Iris pigment epithelial cell (primary cell): ENCODE results near the gene TAMALIN.
"Not testable (repeated sequence)": the region's sequence is repeated elsewhere in the genome, so short reads cannot be mapped to it uniquely, and the experiment has no call there.

Experiments
- DNase-seq: peaks from one replicate; pipeline ENCODE4 v3.0.0-alpha.2; 2011; ENCODE audit warnings: low read depth

TAMALIN gene

DNA sequence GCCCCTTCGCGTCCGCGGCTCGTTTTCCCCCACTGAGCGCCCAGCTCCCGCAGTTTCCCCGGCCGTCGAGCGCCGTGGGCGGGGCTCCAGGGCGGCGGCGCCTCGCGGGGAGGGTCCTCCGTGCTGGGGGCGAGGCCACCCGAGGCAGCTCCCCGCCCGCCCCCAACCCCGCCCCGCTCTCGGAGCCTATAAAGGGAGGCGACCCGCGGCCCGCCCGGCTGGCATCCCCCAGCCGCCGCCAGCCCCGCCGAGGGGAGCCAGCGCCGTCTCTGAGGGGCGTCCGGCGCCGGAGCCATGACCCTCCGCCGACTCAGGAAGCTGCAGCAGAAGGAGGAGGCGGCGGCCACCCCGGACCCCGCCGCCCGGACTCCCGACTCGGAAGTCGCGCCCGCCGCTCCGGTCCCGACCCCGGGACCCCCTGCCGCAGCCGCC is at the start of gene TAMALIN:
TSS of gene TAMALIN (plus strand) at position 221 of the 432 bp plus-strand sequence. CDS start at position 295, 74 bp downstream.
- peak; percentile 36 for DNase-seq

- DNase-seq, result no peak
Observed at GRCh38 chr12:51958542-51958941, 48.2 kb upstream of the TAMALIN start.

DNA sequence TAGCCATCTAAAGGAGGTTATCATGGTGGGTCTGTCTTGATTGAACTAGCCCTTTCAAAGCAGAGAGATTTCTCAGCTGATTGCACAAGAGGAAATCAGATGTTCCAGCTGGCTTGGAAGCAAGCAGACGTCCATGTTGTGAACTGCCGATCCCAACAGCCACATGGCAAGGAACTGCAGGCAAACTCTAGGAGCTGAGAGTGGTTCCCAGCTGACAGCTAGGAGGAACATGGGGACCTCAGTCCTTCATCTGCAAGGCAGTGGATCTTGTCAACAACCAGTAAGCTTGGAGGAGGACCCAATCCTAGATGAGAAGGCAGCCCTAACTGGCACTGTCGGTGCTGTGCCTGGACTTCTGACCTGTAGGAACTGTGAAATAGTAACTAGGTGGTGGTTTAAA is 47.5 kb upstream of the TAMALIN start:
- DNase-seq, result peak; percentile 64

GRCh38 chr12:51959921-51960320 is 46.8 kb upstream of the TAMALIN start:
- no peak for DNase-seq

- DNase-seq, result no peak
Observed at GRCh38 chr12:51960488-51960887, 46.3 kb upstream of the TAMALIN start.

- no peak for DNase-seq
Observed at GRCh38 chr12:51960890-51961289, 45.9 kb upstream of the TAMALIN start.

- DNase-seq, result no peak
Observed at GRCh38 chr12:51961834-51962233, 44.9 kb upstream of the TAMALIN start.

DNA sequence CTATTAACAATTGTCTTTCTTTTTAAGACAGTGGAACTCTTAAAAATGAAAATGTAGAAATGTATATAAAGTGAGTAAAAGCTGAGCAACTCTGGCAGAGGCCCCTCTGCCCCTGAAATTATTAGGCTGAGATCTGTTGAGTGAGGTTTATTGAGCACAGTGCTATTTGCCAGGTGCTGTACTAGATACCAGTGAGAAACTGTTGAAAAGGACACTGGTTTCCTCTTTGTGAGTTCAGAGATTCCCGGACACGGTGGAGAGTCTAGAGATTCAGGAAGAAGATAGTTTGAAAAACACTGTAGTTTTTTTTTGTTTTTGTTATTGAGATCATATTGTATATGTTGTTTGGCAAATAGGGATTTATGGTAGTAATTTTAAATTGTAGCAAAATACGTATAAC is 44.0 kb upstream of the TAMALIN start:
- no peak for DNase-seq

- DNase-seq, result no peak
Observed at GRCh38 chr12:51963477-51963876, 43.3 kb upstream of the TAMALIN start.

DNA sequence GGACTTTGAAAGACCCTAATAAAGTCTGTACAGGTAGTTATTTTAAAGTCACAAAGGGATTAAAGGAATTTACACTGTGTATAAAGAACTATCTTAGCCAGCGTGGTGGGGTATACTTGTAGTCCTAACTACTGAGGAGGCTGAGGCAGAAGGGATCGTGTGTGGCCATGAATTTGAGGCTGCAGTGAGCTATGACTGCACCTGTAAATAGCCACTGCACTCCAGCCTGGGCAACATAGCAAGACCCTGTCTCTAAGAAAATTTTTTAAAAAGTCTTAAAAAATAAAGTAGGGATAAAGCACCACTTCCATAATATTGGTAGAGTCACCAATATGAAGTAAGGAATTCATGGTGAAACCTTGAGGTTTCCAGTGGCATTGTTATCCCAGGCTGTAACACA is 37.1 kb upstream of the TAMALIN start:
- DNase-seq, result no peak

DNA sequence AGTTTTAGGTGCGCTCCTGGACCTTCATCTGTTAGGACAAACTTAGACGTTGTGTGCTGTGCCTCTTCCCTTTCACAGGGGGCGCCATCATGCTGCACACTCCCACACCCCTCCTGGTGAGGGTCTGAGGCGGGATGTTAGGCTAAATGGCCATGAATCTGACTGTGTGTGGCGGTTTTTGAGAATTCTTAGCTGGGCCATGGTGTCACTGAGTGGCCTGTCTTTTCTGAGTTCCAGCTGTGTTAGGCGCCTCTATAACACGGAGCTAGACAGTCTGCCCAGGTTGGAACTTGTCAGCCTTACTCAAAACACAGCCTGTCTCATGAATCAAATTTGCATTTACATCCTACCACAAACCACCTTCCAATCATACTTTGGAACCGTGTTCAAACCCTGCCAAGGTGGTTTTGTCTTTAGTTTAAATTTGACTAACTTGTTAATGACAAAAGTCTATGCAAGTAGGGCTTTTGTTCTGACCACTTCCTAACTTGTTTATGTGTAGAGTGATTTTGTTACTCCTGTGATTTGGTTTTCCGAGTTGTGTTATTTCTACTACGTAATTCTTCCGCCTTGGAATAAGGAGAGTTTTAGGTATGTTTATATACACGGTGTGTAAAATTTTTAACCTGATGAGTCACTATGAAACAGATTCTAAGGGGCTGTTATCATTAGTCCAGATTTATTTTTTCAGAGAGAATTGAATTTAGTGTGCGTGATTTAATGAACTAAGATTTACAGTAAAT is 35.7 kb upstream of the TAMALIN start:
- DNase-seq, result peak; percentile 69

DNA sequence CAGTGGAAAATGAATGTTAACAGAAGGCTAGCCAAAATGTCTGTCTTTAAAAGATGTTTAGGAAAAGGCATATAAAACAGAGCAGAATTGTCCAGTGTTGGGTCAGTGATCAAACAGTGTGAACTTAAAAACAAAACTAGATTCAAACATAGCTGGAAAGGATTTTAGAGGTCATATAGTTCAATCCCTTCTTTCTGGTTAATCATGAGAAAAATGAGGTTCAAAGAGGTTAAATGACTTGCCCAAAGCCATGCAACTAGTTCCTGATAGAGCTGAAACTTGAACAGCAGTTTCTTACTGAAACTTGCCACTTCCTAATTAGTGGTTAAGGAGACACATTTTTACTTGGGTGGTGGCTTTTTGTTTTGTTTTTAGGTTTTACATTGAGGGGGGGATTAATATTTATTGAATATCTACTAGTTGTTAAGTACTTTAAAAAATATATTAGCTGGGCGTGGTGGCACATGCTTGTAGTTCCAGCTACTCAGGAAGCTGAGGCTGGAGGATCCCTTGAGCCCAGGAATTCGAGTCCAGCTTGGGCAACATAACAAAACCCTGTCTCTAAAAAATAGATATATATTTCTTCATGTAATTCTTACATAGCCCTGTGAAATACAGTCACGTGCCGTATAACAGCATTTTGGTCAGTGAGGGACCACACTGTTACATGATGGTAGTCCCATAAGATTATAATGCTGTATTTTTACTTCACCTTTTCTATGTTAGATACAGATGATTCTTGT is 34.9 kb upstream of the TAMALIN start:
- DNase-seq, result peak; percentile 50

DNA sequence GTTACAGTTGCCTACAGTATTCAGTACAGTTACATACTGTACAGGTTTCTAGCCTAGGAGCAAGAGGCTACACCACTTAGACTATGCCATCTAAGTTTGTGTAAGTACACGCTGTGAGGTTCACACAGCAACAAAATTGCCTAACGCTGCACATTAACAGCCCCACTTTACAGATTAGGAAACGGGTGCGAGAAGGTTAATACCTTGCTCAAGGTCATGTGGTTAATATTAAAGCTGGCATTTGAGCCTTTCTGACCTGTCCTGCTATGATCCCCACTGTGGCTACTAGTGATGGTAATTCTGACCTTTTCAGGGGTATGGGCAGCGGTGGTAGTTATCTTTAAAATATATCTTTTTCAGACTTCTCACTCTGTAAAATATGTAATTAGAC is 34.3 kb upstream of the TAMALIN start:
- DNase-seq, result no peak

GRCh38 chr12:51972849-51973273 is 33.9 kb upstream of the TAMALIN start:
- DNase-seq, result peak; percentile 94

DNA sequence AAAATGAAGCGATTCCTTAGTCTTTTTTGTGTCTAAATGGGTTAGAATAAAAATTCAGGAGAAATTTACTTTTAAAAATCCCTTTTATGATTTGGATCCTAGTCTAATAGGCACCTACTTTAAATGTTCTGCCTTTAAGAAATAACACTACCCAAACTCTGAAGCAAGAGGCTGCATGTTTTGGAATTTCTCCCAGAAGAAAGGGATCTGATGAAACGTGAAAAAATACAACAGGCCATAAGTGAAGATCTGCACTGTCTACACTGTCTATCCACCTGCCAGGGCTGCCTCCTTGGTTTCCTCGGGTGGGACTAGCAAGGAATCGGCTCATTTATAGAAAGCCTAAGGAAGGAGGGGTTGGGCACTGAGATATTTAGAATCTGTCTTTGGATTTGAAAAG is 33.2 kb upstream of the TAMALIN start:
- peak; percentile 53 for DNase-seq

- DNase-seq, result peak; percentile 52
Observed at GRCh38 chr12:51974646-51975045, 32.1 kb upstream of the TAMALIN start.

- DNase-seq, result no peak
Observed at GRCh38 chr12:51975196-51975595, 31.6 kb upstream of the TAMALIN start.

- DNase-seq, result peak; percentile 88
Observed at GRCh38 chr12:51976376-51977160, 30.2 kb upstream of the TAMALIN start.

GRCh38 chr12:51977320-51977753 is 29.4 kb upstream of the TAMALIN start:
- peak; percentile 61 for DNase-seq

GRCh38 chr12:51979306-51979705 is 27.4 kb upstream of the TAMALIN start:
- not testable (repeated sequence) for DNase-seq

DNA sequence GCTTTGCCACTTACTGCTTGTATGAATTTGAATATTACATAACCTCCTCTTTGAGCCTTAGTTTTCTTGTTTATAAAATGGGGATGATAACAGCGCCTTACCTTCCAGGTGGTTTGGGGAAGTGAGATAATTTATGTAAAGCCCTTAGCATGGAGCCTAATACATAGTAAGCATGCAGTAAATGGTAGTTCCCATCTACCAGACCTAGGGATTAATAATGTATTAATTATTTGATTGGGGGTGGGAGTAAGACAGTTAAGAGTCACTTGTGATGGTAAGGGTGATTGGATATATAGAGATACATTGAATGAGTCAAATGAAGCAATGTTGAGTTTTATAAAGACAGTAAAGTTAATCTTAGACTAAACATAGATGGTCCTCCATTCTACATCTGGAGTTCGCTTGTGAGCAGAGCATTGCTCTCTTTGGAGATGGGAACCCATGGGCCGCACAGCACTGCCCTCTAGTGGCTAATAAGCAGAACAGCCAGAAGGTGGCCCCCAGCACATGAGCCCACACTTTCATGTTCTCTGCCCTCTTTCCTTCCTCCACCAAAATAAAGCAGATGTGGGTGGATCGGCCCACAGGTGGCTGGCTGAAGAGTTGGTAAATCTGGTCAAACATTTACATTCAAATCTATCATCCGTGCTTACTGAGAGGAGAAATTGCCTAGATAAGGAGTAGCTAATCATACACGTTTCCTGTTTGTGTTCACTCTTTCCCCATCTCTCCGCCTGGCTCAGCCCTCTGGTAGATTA is 26.5 kb upstream of the TAMALIN start:
- peak; percentile 60 for DNase-seq

- DNase-seq, result no peak
Observed at GRCh38 chr12:51980809-51981127, 26.0 kb upstream of the TAMALIN start.
